Subcutaneous adipose tissue (tissue), 4 donors: Measurements from ENCODE around the gene DUSP3. TPM values are rescaled to one million over a fixed set of nuclear protein-coding genes. Genes with fewer than 3 reads are reported as not detected.

Source experiments
- CTCF ChIP-seq: fragments of 450-650 bp; IDR thresholded peaks from one replicate; pipeline ENCODE4 v1.5.1; 2016; ENCODE audit warnings: low read depth, mild to moderate bottlenecking, control low read depth, antibody characterized with exemption, moderate library complexity
- total RNA-seq, 4 donors: library from RNA; depleted of rRNA; stranded (reverse); fragments of >200 nt; gene quantifications; one replicate each; pipeline ENCODE4 v1.1.0, GENCODE V29; 2016

Gene DUSP3
- total RNA-seq = 10 to 100 TPM; 55.4 to 86.4 (median 60.2) TPM

- no peak for TF ChIP-seq CTCF
Observed at GRCh38 chr17:43778337-43779144, at the start of gene DUSP3. TSS of gene DUSP3 (minus strand) at chr17:43778977. CDS start at chr17:43778924, 53 bp downstream.

GRCh38 chr17:43827596-43827995, 48.8 kb upstream of the DUSP3 start:
- TF ChIP-seq CTCF = no peak

- no peak for TF ChIP-seq CTCF
Observed at GRCh38 chr17:43826206-43826605, 47.4 kb upstream of the DUSP3 start.

GRCh38 chr17:43825567-43825966, 46.8 kb upstream of the DUSP3 start:
- no peak for TF ChIP-seq CTCF

GRCh38 chr17:43823350-43824084, 44.7 kb upstream of the DUSP3 start:
- TF ChIP-seq CTCF = no peak

- TF ChIP-seq CTCF = no peak
Observed at GRCh38 chr17:43822570-43823190, 43.9 kb upstream of the DUSP3 start.

GRCh38 chr17:43820759-43821158, 42.0 kb upstream of the DUSP3 start:
- TF ChIP-seq CTCF = no peak
